GM19455 (cell line): Measurements from ENCODE around the gene CFAP52.
"Not testable (repeated sequence)": the region's sequence is repeated elsewhere in the genome, so short reads cannot be mapped to it uniquely, and the experiment has no call there.

Experiments
- ATAC-seq: cut with Tn5 transposase; IDR thresholded peaks from one replicate; pipeline ENCODE4 v1.9.1; 2021; ENCODE audit not compliant: unreplicated experiment

Gene CFAP52, protein sequence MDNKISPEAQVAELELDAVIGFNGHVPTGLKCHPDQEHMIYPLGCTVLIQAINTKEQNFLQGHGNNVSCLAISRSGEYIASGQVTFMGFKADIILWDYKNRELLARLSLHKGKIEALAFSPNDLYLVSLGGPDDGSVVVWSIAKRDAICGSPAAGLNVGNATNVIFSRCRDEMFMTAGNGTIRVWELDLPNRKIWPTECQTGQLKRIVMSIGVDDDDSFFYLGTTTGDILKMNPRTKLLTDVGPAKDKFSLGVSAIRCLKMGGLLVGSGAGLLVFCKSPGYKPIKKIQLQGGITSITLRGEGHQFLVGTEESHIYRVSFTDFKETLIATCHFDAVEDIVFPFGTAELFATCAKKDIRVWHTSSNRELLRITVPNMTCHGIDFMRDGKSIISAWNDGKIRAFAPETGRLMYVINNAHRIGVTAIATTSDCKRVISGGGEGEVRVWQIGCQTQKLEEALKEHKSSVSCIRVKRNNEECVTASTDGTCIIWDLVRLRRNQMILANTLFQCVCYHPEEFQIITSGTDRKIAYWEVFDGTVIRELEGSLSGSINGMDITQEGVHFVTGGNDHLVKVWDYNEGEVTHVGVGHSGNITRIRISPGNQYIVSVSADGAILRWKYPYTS

DNA sequence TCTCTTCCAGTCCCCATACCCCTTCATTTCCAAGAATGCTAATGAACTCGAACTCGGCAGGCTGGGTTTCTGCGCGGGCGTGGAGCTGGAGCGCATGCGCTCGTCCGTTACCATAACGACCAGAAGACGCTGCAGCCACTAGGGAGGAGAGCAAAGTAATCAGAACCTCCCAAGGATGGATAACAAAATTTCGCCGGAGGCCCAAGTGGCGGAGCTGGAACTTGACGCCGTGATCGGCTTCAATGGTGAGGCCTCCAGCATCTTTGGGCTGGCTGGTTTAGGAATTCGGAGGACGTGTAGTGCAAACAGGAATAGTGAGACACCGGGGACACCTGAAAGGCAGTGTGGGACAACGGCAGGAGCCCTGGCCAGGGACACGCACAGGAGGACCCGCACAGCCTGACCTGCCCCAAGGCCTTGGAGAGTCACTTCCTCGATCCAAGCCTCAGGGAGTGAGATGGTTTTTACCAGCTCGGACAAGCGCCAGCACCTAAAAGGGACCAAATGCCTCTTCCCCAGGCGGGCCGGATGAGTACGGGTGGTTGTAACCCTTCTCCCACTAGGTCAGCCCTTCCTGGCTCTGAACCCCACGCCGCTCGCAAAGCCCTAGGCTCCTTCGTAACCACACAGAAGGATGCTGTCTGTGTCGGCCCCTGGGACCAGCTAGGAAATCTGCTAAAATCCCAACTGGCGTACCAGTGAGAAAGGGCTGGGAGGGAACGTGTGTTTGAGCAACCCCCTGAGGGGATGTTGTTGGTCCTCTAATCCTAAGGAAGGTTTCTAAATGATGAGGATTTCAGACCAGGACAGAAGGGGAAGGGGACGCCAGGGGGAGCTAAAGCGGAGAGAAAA is at the start of gene CFAP52:
CFAP52 (plus strand) TSS at position 122 of the 852 bp plus-strand sequence; CDS start at position 176, 54 bp downstream.
- ATAC-seq = no peak

DNA sequence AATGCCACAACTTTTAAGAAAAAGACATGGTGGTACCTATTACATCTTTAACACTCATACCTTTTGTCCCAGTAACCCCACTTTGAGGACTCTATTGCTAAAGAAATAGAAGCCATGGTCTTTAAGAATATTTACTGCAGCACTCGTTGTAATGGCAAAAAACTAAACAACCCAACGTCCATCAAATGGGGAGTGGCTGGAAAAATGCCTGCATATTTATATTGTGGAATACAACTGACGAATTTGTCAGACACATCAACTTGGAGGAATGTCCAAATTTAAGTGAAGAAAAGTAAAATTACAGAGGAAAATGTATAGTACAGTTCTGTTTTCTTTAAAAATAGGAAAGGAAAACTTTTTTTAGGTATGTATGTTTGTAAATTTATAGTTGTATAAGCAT is 48.7 kb upstream of the CFAP52 start:
- no peak for ATAC-seq

DNA sequence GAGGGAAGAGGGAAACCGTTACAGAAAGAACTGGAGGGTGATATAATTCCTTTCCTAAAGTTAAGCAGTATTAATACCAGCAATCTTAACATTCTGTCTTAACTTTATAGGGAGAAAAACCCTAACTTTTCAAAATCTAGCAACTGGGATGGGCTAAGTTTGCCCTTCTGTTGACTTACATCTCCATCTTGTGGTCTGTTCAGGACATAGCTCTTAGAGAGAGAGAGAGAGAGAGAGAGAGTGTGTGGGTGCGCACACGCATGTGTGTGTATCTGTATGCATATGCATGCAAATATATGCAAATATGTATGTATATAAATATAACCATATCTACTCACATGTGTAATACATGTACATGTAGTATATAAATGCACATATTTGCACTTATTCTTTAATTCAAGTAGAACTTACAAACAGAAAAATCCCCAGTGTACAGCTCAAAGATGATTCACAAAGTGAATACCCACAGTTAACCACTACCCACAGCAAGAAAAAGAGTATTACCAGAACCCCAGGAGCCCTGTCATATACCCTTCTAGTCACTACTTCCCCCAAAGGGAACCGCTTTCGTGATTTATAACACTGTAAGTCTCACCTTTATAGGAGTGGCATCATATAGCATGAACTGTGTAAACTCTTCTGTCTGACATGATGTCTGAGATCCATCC is 47.3 kb upstream of the CFAP52 start:
- ATAC-seq = no peak

DNA sequence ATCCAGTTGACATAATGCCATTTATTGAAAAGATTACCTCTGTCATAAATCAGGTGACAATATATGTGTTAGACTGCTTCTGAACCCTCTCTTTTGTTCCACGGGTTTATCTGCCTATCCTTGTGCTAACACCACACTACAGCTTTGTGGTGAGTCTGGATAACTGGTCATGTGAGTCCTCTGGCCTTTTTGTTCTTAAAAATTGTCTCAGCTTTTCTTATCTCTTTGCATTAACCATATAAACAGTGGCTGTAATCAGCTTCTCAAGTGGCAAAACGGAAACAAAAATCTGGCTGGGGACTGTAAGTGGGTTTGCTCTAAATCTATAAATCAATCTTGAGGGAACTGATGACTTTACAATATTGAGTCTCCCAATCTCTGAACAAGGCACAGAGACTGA is 45.4 kb upstream of the CFAP52 start:
- ATAC-seq = no peak

DNA sequence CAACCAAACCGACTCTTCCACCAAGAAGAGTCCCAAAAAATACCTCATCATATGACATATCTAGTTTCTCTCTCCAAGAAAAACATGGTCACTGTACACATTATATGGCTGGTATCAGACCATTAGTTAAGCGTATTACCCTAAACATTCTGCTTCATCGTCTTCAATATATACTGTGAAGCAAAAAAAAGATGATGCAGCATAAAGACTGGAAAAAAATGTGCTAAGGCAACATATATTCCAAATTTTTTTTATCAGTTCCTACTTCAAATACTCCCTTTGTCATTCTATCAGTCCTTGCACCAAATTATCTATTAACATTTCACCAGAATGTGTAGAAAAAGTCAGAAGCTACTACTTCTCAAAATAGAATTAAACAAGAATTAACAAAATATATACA is 43.7 kb upstream of the CFAP52 start:
- no peak for ATAC-seq

DNA sequence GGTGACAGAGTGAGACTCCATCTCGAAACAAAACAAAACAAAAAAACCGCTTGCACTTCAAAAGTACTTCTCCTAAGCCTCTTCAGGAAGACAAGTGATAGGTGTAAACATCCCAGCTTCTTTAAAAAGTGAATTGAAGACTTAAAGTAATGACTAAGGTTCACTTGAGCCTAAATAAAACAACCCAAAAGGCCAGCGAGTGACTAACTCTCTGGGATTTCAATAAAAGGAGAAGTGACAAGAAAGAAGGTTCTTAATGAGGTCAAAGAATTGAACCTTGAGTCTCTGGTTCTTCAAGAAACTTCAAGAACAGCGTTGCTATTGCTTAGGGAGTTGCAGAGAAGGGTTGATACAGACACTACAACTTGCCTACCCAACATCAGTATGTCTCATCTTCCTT is 43.0 kb upstream of the CFAP52 start:
- ATAC-seq = no peak

DNA sequence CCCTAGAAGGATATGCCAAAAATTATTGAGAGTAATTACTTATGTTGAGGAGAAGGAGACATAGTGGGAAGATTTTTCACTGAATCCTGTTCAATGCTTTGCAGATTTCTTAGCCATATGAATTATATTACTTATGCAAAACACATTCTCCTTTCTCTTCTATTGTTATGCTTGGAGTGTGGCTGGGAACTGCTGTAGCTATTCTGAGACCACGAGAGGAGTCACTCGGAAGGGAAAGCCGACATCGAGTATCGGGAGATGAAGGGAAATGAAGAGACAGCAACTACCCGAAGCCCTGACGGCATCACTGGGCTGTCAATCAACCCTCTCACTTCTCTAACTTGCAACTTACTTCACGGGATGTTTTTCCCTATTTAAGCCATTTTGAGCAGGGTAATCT is 40.4 kb upstream of the CFAP52 start:
- ATAC-seq = no peak

DNA sequence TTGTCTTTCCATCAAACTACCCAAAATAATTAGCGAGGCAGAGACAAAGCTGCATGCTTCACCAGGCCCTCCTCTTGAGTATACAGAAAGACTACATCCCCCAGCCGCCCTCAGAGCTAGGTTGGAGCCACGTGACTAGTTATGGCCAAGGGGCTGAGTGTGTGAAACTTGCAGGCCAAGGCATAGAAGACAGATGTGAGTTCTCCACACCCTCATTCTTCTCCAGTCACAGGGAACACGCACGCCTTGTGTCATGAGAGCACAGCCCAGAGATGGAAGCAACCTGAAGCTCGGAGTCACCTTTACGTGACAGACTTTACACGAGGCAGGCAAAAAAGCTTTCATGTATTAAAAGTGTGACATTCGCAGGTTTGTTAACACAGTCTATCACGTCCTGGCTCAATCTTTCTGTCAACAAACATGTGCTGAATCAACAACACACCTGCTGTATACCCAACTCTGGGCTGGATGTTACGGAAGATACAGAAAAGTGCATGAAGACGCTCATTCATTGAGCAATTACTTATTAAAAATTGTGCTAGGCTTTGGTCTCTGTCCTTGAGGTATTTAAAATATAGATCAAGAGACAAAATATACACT is 39.2 kb upstream of the CFAP52 start:
- no peak for ATAC-seq

DNA sequence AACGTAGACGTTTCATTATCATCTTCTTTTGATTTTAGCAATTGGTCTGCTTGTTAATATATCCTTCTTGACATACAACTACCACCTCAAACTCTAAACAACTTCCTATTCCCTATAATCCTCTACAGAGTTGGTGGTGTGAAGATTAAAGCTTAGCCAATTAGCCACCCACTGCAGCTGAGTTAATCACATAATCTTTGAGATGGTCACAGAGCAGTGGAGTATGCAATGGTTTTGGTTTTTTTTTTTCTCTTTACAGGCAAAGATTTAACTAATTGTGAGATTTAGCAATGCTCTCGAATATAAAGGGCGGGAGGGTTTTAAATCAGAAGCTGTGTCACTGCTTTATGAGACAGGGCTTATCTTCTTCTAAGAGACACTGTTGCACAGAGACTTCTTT is 37.8 kb upstream of the CFAP52 start:
- ATAC-seq = no peak

DNA sequence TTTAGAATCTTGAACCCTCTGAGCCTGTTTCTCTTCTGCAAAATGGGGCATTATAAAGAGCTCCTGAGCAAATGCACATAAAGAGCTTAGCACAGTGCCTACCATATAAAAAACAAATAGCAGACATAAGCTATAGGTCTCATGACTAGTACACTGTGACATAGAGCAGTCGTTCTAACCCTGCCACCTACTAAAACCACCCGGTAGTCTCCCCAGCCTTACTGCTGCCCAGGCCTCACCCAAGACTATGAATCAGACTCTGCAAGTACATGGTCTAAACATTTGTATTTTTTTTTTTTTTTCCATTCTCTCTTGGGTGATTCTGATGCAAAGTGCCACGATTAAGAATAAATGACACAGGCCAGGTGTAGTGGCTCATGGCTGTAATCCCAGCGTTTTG is 34.7 kb upstream of the CFAP52 start:
- ATAC-seq = no peak

DNA sequence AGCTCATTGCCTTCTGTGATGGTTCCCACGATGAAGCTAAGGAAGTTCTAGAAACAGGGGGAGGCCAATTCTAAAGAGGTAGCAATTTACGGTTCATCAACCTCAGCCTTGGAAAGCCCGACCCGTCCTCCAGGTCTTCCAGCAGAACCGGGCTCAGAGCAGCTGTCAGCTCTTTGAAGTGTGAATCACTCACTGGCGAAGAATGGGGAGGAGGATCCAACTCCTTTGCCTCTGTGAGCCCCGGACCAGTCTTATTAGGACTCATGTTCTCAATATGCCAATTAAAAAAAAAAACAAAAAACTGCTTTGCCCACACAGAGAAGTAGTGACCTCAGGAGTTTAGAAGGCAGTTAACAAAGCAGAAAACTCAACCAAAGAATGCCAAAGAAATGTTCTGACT is 32.2 kb upstream of the CFAP52 start:
- no peak for ATAC-seq

DNA sequence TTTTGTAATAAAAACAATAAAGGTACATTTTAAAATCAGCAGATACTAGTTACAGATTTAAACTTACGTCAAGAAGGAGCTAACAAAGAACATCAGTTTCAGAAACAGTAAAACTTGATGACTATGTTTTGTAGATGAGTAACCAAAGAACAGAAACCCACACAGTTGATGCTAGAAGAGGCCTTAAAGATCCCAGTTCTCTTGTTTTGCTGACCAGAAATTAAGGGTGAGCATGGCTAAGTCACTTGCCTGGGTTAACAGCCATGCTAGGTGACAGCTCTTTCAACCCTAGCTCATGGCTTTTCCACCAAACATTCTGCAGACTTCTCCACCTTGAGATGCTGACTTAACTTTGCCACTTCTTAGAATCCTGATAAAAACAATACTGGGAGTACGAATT is 27.2 kb upstream of the CFAP52 start:
- ATAC-seq = no peak

DNA sequence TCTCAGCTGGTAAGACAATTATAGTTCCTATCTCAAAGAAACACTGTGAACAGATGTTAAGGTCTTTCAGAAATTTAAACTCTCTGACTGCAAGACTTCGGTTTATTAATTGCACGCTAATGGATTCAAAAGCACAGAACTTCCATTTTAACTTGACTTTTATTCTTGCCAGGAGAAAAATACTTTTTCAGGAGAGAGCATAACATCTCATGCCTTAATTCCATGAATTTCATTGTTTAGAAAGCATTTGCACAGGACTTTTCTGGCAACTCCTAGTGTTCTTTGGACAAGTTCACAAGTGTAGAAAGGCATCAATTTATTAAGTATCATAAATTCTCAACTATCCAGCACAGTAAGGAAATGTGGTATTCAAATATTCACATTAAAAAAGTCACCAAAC is 23.3 kb upstream of the CFAP52 start:
- ATAC-seq = no peak

DNA sequence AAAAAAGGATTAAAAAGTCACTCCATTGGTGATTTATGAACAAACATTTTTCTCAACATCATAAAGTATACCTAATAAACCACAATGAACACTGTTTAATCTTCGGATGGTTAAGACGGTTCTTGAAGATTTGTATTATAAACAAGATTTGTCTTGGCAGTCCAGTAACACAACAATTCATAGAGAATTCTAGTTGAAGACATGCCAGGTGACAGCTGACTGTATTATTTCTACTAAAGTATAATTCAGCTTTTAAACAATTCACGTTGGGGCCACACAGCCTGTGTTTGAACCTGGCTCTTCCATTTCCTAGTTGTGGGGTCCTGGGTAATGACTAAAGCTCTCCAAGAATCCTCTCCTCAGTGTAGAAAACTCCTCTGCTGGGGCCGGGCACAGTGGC is 22.8 kb upstream of the CFAP52 start:
- no peak for ATAC-seq

DNA sequence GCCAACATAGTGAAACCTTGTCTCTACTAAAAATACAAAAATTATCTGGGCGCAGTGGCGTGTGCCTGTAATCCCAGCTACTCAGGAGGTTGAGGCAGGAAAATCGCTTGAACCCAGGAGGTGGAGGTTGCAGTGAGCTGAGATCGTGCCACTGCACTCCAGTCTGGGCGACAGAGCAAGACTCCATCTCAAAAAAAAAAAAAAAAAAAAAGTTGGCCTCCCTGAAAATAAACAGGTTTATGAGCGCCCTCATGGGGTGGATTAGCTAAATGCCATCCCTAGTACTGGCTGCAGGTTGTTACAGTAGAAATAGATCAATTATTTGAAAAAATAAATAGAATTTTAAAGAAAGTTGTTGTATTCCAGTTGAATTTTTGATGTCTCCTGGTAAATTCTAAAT is 21.7 kb upstream of the CFAP52 start:
- not testable (repeated sequence) for ATAC-seq

DNA sequence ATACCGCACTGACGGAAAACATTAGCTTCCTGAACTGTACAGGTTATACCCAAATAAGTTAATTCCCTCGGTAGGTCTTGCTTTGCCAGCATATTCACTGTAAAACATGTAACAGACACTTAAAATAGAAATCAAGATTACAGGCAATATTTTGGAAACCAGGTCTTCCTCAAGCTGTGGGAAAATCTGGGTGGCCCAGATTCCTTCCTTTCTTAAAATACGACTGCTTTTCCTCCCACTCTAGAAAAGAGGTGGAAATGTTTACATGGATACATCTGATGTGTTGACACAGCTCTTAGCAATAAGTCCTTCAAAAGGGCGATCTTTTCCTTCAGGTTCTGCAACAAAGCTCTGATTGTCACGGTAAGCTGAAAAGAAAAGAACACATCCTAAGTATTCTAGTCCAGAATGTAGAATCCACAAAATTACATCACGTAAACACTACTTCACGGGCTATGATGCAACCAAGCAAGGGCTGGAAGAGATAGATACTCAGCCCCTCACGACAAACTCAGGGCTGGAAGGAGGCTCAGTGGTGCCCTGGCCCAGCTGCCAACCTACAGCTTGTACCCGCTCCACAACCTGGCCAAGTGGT is 19.2 kb upstream of the CFAP52 start:
- ATAC-seq = no peak

DNA sequence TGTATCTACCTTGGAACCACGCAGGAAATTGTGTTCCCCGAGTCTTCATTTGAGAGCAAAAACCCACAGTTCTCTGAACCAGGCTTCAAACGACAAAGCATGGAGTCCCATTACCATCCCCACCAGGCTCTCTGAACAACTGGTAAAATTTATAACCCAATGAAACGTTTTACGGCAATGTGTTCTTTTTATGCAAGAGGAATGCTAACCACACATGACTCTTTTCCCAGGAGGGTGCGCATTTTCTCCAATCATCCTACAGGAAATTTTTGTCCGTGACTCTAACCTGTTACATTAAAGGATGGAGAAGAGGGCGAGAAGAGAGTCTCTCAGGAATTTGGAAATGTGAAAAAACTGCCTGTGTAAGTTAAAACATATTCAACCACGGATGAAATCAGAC is 18.6 kb upstream of the CFAP52 start:
- no peak for ATAC-seq

DNA sequence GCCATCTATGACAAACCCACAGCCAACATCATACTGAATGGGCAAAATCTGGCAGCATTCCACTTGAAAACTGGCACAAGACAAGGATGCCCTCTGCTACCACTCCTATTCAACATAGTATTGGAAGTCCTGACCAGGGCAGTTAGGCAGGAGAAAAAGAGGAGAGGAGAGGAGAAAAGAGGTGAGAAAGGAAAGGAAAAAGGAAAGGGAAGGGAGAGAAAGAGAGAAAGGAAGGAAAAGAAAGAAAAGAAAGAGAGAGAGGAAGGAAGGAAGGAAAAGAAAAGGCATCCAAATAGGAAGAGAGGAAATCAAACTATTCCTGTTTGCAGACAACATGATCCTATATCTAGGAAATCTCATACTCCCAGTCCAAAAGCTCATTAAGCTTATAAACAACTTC is 12.3 kb upstream of the CFAP52 start:
- no peak for ATAC-seq

DNA sequence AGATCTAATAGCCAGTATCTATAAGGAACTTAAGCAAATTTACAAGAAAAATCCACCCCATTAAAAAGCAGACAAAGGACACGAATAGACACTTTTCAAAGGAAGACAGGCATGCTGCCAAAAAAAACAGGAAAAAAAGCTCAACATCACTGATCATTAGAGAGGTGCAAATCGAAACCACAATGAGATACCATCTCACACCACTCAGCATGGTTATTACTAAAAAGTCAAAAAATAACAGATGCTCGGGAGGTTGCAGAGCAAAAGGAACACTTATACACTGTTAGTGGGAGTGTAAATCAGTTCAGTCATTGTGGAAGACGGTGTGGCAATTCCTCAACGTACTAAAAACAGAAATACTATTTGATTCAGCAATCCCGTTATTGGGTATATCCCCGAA is 10.4 kb upstream of the CFAP52 start:
- no peak for ATAC-seq

DNA sequence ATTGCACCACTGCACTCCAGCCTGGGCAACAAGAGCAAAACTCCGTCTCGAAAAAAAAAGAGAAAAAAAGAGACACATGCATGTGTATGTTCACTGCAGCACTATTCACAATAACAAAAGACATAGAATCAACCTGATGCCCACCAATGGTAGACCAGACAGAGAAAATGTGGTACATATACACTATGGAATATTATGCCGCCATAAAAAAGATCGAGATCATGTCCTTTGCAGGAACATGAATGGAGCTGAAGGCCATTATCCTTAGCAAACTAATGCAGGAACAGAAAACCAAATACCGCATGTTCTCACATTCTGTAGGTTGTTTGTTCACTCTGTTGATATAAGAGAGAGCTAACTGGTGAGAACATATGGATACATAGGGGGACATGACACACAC is 9.7 kb upstream of the CFAP52 start:
- not testable (repeated sequence) for ATAC-seq

DNA sequence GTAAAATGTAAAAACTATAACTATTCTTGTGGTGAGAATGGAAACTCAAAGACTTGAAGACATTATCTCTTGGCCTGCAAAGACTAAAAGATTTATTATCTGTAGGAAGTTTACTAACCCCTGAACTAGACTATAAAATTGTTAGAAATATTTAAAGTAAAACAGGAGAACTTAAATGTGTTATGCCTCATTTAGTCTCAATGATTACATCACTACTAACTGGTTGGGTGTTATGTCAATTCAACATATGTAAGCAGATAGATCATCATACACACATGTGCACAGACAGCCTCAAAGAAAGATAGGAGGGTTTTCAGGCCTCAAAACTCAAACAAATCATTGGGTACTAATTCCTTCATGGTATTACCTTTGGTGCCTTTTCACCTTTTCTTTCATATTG is 8.4 kb upstream of the CFAP52 start:
- no peak for ATAC-seq
